Gastrocnemius medialis (tissue), 4 donors: ENCODE measurements around the gene IQCK. TPM values are rescaled to one million over a fixed set of nuclear protein-coding genes. Genes with fewer than 3 reads are reported as not detected.
A peak's percentile ranks its signal among the peaks of the same experiment; 100 is the strongest.
"Not testable (repeated sequence)": the region's sequence is repeated elsewhere in the genome, so short reads cannot be mapped to it uniquely, and the experiment has no call there.

Source experiments
- ATAC-seq, 2 donors: fragments of 150-250 bp; one replicate each; pipeline ENCODE4 v1.9.1; 2016
- DNase-seq, 2 donors: peaks; one replicate each; pipeline ENCODE4 v3.0.0-alpha.2; 2019
- H3K27ac ChIP-seq, 4 donors: fragments of 200-600 bp; sonication (generic); 1 replicate in 1 of 4; 2 replicates in 3 of 4; pipeline ENCODE4 v1.5.1; 2016 to 2018; ENCODE audit warnings: mild to moderate bottlenecking in 2 of 4, moderate library complexity in 1 of 4
- H3K27me3 ChIP-seq, 3 donors: fragments of 200-600 bp; sonication (generic) in 2 of 3; 1 replicate in 1 of 3; 2 replicates in 2 of 3; pipeline versions ENCODE4 v1.5.1 to v1.6.0; 2016 to 2019; ENCODE audit warnings: mild to moderate bottlenecking in 1 of 3, moderate library complexity in 1 of 3
- H3K36me3 ChIP-seq, 2 donors: fragments of 200-600 bp; sonication (generic) in 1 of 2; one replicate each; pipeline ENCODE4 v1.5.1; 2017 to 2018
- H3K4me1 ChIP-seq, 2 donors: fragments of 200-600 bp; sonication (generic) in 1 of 2; one replicate each; pipeline ENCODE4 v1.5.1; 2016 to 2017; ENCODE audit warnings: mild to moderate bottlenecking in 2 of 2
- H3K4me3 ChIP-seq, 4 donors: fragments of 200-600 bp; sonication (generic) in 3 of 4; 1 replicate in 1 of 4; 2 replicates in 3 of 4; pipeline ENCODE4 v1.5.1; 2016 to 2019; ENCODE audit warnings: mild to moderate bottlenecking in 2 of 4
- H3K9me3 ChIP-seq, 3 donors: fragments of 200-600 bp; sonication (generic) in 2 of 3; 1 replicate in 1 of 3; 2 replicates in 2 of 3; pipeline ENCODE4 v1.5.1; 2016 to 2019
- CTCF ChIP-seq, 5 experiments: fragments of 450-650 bp in 3 of 5; fragments of 200-600 bp in 2 of 5; sonication (generic) in 2 of 5; IDR thresholded peaks in 4 of 5; conservative IDR thresholded peaks in 1 of 5; 1 replicate in 4 of 5; 2 replicates in 1 of 5; pipeline ENCODE4 v1.5.1; 2016 to 2019; ENCODE audit warnings: antibody characterized with exemption in 5 of 5, mild to moderate bottlenecking in 3 of 5, moderate library complexity in 3 of 5
- POLR2A ChIP-seq, 2 donors: fragments of 450-650 bp; IDR thresholded peaks; one replicate each; pipeline ENCODE4 v1.6.1; 2017; ENCODE audit warnings: antibody characterized with exemption in 2 of 2, mild to moderate bottlenecking in 2 of 2, moderate library complexity in 2 of 2
- in situ Hi-C, 4 donors: fragments of 200-750 bp; cut with MboI; loops; one replicate each; pipeline versions ENCODE4 v1.15.0 to v1.8.0; 2017; ENCODE audit warnings: low sequenced_read_pairs in 4 of 4
- intact Hi-C: fragments of 100-400 bp; cut with DNase I; formaldehyde crosslinking; loops from one replicate; pipeline ENCODE4 v1.15.1; 2023; ENCODE audit warnings: low total_unique reads
- total RNA-seq, 4 donors: library from RNA; depleted of rRNA; stranded (reverse); fragments of >200 nt; gene quantifications; one replicate each; pipeline versions ENCODE4 v1.1.0 to v1.2.3, GENCODE V29; 2016

IQCK gene
- total RNA-seq, 4 donors from 2014 or later: 8.3 to 17.3 (median 9.4) TPM

GRCh38 chr16:19678804-19679203, 39.3 kb upstream of the IQCK start:
- no peaks in the 10 kb centered on the region for H3K9me3 ChIP-seq
- TF ChIP-seq CTCF (IDR thresholded peaks at IDR 0.05 in 4 of 5, conservative IDR thresholded peaks at IDR 0.05 in 1 of 5): no peak
- TF ChIP-seq POLR2A (IDR thresholded peaks at IDR 0.05): no peak
- H3K4me1 ChIP-seq: peaks cover 0 to 35% of the 10 kb centered on the region in 2 donors
- peak overlapping the region in 3 of 4 donors; percentile 15 to 78 (median 37) for H3K27ac ChIP-seq
- in situ Hi-C loops (loop anchor here in 1 of 4 donors (25.0 kb wide), 1 partner anchor 208 kb away; the partner anchor contains the start of gene GPRC5B), intact Hi-C loops (no loop called here)
- no peak overlapping the region for H3K4me3 ChIP-seq
- peaks cover 0 to 20% of the 10 kb centered on the region in 2 donors for H3K36me3 ChIP-seq
- H3K27me3 ChIP-seq: no peaks in the 10 kb centered on the region
- DNase-seq: no peak
- peak; percentile 50 to 77 for ATAC-seq

GRCh38 chr16:19679281-19679680, 38.8 kb upstream of the IQCK start:
- intact Hi-C loops, DNase-seq, H3K9me3 ChIP-seq, H3K4me3 ChIP-seq, ATAC-seq, H3K27me3 ChIP-seq: not testable (repeated sequence)
- peak overlapping the region in 2 of 4 donors; percentile 15 to 78 for H3K27ac ChIP-seq
- peaks cover 0 to 25% of the 10 kb centered on the region in 2 donors for H3K36me3 ChIP-seq
- H3K4me1 ChIP-seq: peaks cover 0 to 35% of the 10 kb centered on the region in 2 donors
- in situ Hi-C loops: loop anchor here in 1 of 4 donors (25.0 kb wide), 1 partner anchor 208 kb away; the partner anchor contains the start of gene GPRC5B

GRCh38 chr16:19680881-19681340, 37.2 kb upstream of the IQCK start:
- peaks cover 0 to 35% of the 10 kb centered on the region in 2 donors for H3K4me1 ChIP-seq
- peak overlapping the region in 1 of 4 donors; percentile 78 for H3K27ac ChIP-seq
- DNase-seq (no peak), ATAC-seq (no peak)
- in situ Hi-C loops (loop anchor here in 1 of 4 donors (25.0 kb wide), 1 partner anchor 206 kb away; the partner anchor contains the start of gene GPRC5B), intact Hi-C loops (no loop called here)
- no peak overlapping the region for H3K4me3 ChIP-seq
- no peaks in the 10 kb centered on the region for H3K27me3 ChIP-seq
- peaks cover 0 to 41% of the 10 kb centered on the region in 2 donors for H3K36me3 ChIP-seq
- TF ChIP-seq CTCF (IDR thresholded peaks at IDR 0.05 in 4 of 5, conservative IDR thresholded peaks at IDR 0.05 in 1 of 5) (peak in 2 of 5 experiments; percentile 17 to 21), POLR2A (IDR thresholded peaks at IDR 0.05) (no peak)
- H3K9me3 ChIP-seq: no peaks in the 10 kb centered on the region

- no peaks in the 10 kb centered on the region for H3K9me3 ChIP-seq
- TF ChIP-seq POLR2A (IDR thresholded peaks at IDR 0.05) (no peak), CTCF (IDR thresholded peaks at IDR 0.05 in 4 of 5, conservative IDR thresholded peaks at IDR 0.05 in 1 of 5) (no peak)
- H3K27ac ChIP-seq: no peak overlapping the region
- no peak for ATAC-seq
- peaks cover 0 to 41% of the 10 kb centered on the region in 2 donors for H3K36me3 ChIP-seq
- H3K4me1 ChIP-seq: peaks cover 0 to 35% of the 10 kb centered on the region in 2 donors
- H3K4me3 ChIP-seq: no peak overlapping the region
- DNase-seq: no peak
- in situ Hi-C loops (loop anchor here in 1 of 4 donors (25.0 kb wide), 1 partner anchor 206 kb away; the partner anchor contains the start of gene GPRC5B), intact Hi-C loops (no loop called here)
- no peaks in the 10 kb centered on the region for H3K27me3 ChIP-seq
These were observed 36.4 kb upstream of the IQCK start for GRCh38 chr16:19681637-19682036.

- no peak for ATAC-seq
- H3K27me3 ChIP-seq: no peaks in the 10 kb centered on the region
- no peak overlapping the region for H3K4me3 ChIP-seq
- no peak for DNase-seq
- H3K9me3 ChIP-seq: no peaks in the 10 kb centered on the region
- TF ChIP-seq POLR2A (IDR thresholded peaks at IDR 0.05) (no peak), CTCF (IDR thresholded peaks at IDR 0.05 in 4 of 5, conservative IDR thresholded peaks at IDR 0.05 in 1 of 5) (no peak)
- in situ Hi-C loops (loop anchor here in 1 of 4 donors (25.0 kb wide), 1 partner anchor 204 kb away; the partner anchor contains the start of gene GPRC5B), intact Hi-C loops (no loop called here)
- no peak overlapping the region for H3K27ac ChIP-seq
- peaks cover 0 to 46% of the 10 kb centered on the region in 2 donors for H3K36me3 ChIP-seq
- peaks cover 0 to 22% of the 10 kb centered on the region in 2 donors for H3K4me1 ChIP-seq
These were observed 34.4 kb upstream of the IQCK start for GRCh38 chr16:19683453-19684236.
